Hair follicle dermal papilla cell (primary cell): ENCODE data around the gene CES5A. TPM values are rescaled to one million over a fixed set of nuclear protein-coding genes. Genes with fewer than 3 reads are reported as not detected.

Experiments used
- total RNA-seq: library from RNA; depleted of rRNA; stranded (reverse); fragments of >200 nt; gene quantifications from 2 replicates; pipeline ENCODE4 v1.2.3, GENCODE V29; 2012

Gene CES5A
- not detected in 2 replicates for total RNA-seq

GRCh38 chr16:55875273-55875672, at the start of gene CES5A:
TSS of gene CES5A (minus strand) at chr16:55875373. CDS start at chr16:55875221, 152 bp downstream.

GRCh38 chr16:55832773-55833691, 42.1 kb downstream of the CES5A start, which contains the start of gene CES1:
TSS of gene CES1 (minus strand) at chr16:55833096. CDS start at chr16:55833055, 41 bp downstream.

Other genes with a start within 250 kb of the CES5A start
- gene SLC6A2, start 219.4 kb downstream of the CES5A start, total RNA-seq: under 0.01 TPM in 1 of 2 replicates, not detected in the other
- gene CES1, start 42.3 kb downstream of the CES5A start, total RNA-seq: 0.36 and 0.65 TPM in 2 replicates